Measurements from ENCODE around the gene FXYD2.
A peak's percentile ranks its signal among the peaks of the same experiment; 100 is the strongest.

The FXYD2 gene

GRCh38 chr11:117857734-117858414 lies 33.3 kb upstream of the FXYD2 start:
- no peak for DNase-seq

DNA sequence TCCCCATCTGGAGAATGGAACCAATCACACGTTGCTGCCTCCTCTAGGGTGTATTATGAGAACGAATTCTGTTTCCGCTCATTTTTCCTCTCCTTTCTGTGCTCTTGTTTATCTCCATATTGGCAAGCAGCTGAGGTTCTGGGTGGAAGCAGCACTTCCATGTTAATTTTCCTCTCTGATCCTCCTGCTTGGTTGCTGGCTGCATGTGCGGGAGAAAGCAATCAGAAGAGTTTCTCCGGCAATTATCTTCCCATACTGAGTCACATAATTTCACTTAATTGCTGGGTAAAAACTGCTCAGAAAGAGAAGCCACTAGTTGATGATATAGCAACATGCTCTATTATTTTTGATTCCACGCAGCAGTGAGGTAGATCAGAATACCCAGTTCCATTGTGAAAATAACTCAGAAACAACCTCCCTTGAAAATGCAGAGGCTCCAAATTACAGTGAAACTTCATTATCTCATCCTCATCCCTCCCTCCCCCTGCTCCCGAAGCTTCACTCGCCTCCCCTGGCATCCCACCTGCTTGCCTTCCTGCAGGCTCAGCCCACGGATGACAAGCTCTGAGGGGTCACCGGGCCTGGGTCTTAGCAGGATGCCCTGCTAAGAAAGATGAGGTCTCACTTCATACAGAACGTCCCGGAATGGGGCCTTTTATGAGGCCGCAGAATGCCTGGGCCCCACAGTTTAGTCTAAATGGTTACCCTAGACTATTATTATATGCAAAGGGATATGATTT lies 31.5 kb upstream of the FXYD2 start:
- no peak for DNase-seq

DNA sequence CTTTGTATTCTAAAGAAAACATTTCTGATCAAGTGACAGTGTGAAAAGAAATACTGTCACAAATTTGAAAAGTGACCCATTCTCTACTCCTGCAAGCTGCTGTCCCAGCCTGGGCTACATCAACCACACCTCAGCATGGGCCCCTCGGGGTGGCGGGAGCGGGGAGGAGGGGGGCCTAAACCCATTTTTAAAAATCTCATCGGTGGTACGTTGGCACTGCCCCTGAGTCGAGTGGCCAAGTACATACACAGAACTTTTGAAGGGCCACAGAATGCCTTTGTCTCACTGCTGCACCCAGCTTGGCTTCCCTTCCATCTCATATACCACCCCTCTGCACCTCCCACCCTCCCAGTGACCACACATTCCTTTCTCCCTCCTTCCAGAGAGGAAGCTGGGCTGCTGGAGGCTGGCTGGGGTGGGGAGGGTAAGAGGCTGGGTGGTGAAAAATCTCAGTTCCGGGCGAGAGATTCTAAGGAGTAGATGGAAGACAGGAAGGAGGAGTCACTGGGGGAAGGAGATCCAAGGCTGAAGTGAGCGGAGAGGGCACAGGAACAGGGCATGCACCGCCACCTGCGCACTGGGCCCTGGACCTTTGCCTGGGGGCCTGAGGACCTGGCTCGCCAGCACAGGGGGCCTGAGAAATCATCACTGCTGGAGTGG lies 30.8 kb upstream of the FXYD2 start:
- DNase-seq, result no peak

DNA sequence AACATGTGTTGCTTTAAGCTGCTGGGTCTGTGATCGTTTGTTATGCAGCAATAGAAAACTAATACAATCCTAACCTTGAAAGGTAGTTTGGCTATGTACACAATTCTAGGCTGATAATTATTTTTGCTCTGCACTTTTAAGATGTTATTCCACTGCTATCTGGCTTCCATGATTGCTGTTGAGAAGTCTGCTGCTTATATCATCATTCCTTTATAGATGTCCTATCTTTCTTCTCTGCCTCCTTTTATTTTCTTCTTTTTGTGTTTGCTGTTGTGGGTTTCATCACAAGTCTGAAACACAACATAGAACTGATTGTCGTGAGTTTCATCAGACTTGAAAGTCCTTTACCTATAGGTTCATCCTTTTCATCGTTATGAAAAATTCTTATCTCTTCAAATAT lies 27.8 kb upstream of the FXYD2 start:
- DNase-seq, result no peak

GRCh38 chr11:117851852-117852251 lies 27.3 kb upstream of the FXYD2 start:
- no peak for DNase-seq

GRCh38 chr11:117851106-117851505 lies 26.6 kb upstream of the FXYD2 start:
- no peak for DNase-seq

GRCh38 chr11:117849781-117850414 lies 25.4 kb upstream of the FXYD2 start:
- no peak for DNase-seq

- DNase-seq, result peak; percentile 87
Observed at GRCh38 chr11:117843666-117844484, 19.3 kb upstream of the FXYD2 start.

DNA sequence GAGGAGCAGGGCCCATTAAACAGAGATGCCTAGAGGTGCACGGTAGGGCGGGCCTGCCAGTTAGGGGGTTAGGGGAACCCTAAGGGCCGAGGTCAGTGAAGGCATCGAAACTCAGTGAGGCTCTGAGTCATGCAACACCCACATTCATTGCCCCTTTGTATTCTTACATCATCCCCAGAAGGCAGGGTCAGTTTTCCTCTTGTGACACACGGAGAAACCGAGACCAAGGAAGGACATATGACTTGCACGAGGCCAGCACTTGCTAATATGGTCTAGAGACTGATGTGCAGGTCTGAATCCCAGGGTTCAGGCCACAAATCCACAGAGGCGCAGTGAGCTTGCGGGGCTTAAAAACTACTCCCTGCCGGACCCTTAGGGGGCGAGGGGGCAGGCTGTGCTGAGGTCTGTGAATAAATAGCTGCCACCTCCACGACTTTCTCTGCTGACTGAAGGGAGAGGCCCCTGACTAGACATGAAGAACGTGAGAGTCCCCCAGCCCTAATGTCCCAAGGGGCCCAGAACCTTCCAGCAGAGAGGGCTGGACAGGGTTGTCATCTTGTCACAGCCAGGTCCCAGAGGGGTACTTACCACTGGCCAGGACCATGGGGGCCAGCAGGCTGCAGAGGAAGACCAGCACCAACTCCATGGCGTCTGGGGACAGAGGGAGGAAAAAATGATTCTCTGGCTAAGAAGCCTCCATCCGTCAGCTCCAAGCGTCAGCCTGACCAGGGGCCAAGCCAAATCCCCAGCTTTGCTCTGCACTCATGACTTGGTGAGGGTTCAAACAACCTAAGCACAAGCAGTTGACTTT lies 17.8 kb upstream of the FXYD2 start:
- no peak for DNase-seq

- no peak for DNase-seq
Observed at GRCh38 chr11:117841551-117842031, 17.0 kb upstream of the FXYD2 start.

DNA sequence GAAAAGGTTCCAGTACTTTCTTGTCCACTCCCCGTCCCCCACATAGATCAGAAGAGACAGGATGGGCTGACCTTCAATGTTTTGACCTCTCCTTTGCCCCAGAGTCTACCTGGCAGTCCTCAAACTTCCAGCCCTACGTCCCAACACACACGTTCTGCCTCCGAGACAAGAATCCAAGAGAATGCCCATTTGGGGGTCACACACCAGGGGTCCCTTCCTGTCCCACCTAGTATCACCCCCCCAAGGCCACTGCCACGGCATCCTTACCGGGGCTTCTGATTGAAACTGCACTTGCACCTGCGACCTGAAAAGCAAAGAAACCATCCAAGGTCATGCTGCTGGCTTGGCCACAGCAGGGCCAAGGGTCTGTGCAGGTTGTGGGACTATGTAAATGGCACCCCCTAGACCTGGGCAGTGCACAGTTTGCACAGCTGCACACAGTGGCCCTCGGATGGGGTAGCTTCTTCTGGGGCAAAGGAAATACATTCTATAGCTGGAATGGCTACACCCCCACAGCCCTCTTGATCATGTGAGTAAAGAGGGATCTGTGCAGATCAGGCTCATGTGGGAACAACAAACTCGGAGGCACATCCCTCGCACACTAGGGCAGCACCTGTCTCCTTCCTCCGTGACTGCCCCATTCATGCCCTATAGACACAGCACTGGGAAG lies 16.5 kb upstream of the FXYD2 start:
- no peak for DNase-seq

GRCh38 chr11:117839936-117840813 lies 15.6 kb upstream of the FXYD2 start:
- DNase-seq, result no peak

- DNase-seq, result no peak
Observed at GRCh38 chr11:117839380-117839881, 14.9 kb upstream of the FXYD2 start.

GRCh38 chr11:117838901-117839300 lies 14.4 kb upstream of the FXYD2 start:
- DNase-seq, result no peak

GRCh38 chr11:117837791-117838190 lies 13.2 kb upstream of the FXYD2 start:
- no peak for DNase-seq

- no peak for DNase-seq
Observed at GRCh38 chr11:117837070-117837776, 12.7 kb upstream of the FXYD2 start.

GRCh38 chr11:117836077-117836960 lies 11.8 kb upstream of the FXYD2 start:
- DNase-seq, result no peak

DNA sequence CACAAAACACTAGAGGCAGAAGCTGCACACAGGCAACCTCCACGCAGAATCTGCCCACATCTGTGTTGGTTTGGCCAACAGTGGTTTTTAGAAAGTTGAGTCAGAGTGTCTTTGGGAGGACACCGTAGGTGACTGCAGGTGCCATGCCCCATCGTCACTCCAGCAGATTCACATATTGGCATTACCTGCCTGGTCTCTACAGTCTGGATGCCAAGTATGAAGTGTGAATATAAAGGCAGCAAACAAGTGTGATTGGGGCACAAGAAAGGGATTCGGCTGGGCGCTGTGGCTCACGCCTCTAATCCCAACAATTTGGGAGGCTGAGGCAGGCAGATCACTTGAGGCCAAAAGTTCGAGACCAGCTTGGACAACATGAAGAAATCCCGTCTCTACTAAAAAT lies 11.0 kb upstream of the FXYD2 start:
- no peak for DNase-seq

All from stimulated activated CD4-positive, alpha-beta T cell treated with anti-CD3 and anti-CD28 coated beads, Interleukin-15, amount 100 ng/mL, for 24 hours (primary cell).